ENCODE data around the gene PKD1.

Gene PKD1

GRCh38 chr16:2179107-2179501 is 43.4 kb upstream of the PKD1 start:
- H2BK120ac ChIP-seq (ENCODE audit: low read depth, low read length), result no peak overlapping the region

GRCh38 chr16:2178321-2179106 is 42.8 kb upstream of the PKD1 start:
- 52% methylated on average over 39 of the region's 106 CpGs for WGBS
- H3K14ac ChIP-seq (ENCODE audit: low read length in 2 of 2), result no peak overlapping the region
- peaks cover 1% of the 10 kb centered on the region for H3K4me1 ChIP-seq (ENCODE audit: control insufficient read depth, insufficient read depth, low read depth, low read length)
- H3K79me1 ChIP-seq (replicated peaks; ENCODE audit: low read length, poor library complexity, severe bottlenecking), result peaks cover 12% of the 10 kb centered on the region
- H2BK120ac ChIP-seq (ENCODE audit: low read depth, low read length), result no peak overlapping the region
- H3K9ac ChIP-seq (ENCODE audit: low read length), result no peak overlapping the region
- H3K23ac ChIP-seq (ENCODE audit: low read length in 2 of 2), result no peak overlapping the region
- no peak overlapping the region for H3K4me3 ChIP-seq (ENCODE audit: insufficient read depth in 1 of 2, low read depth in 1 of 2, low read length in 2 of 2)
- no peaks in the 10 kb centered on the region for H3K27me3 ChIP-seq (ENCODE audit: control insufficient read depth in 1 of 2, insufficient read depth in 1 of 2, low read length in 2 of 2)
- no peak overlapping the region for H2AK5ac ChIP-seq (ENCODE audit: low read length, severe bottlenecking)
- H3K27ac ChIP-seq (ENCODE audit: low read length, poor library complexity, severe bottlenecking), result no peak overlapping the region
- no peak overlapping the region for H2AFZ ChIP-seq (ENCODE audit: low read depth, low read length)
- H2BK12ac ChIP-seq (ENCODE audit: low read length in 2 of 2), result no peak overlapping the region
- H3K4me2 ChIP-seq (ENCODE audit: low read length, poor library complexity, severe bottlenecking), result no peak overlapping the region
- DNase-seq, result no peak
- H3K4ac ChIP-seq (ENCODE audit: low read depth in 1 of 2, low read length in 2 of 2), result no peak overlapping the region
- no peak overlapping the region for H3K18ac ChIP-seq (ENCODE audit: low read depth in 1 of 2, low read length in 2 of 2)
- H2BK5ac ChIP-seq (ENCODE audit: low read depth, low read length, poor library complexity, severe bottlenecking), result no peak overlapping the region
- no peak overlapping the region for H2BK15ac ChIP-seq (ENCODE audit: low read depth, poor library complexity, severe bottlenecking)
- no peak overlapping the region for H4K8ac ChIP-seq (ENCODE audit: low read length)
- H3K36me3 ChIP-seq (ENCODE audit: control insufficient read depth in 1 of 2, insufficient read depth in 2 of 2, low read depth in 1 of 2, low read length in 2 of 2), result peaks cover 41 to 85% of the 10 kb centered on the region in 2 experiments
- H3K9me3 ChIP-seq (ENCODE audit: control insufficient read depth, low read length), result no peaks in the 10 kb centered on the region
- peak overlapping the region; percentile 30 for H4K91ac ChIP-seq (ENCODE audit: low read length)

More at GRCh38 chr16:2179107-2179501, 43.4 kb upstream of the PKD1 start:
- 72% methylated on average over 22 of the region's 50 CpGs for WGBS
- H3K27me3 ChIP-seq (ENCODE audit: control insufficient read depth in 1 of 2, insufficient read depth in 1 of 2, low read length in 2 of 2), result peaks cover 0 to under 1% of the 10 kb centered on the region in 2 experiments
- H3K4me1 ChIP-seq (ENCODE audit: control insufficient read depth, insufficient read depth, low read depth, low read length), result peaks cover 6% of the 10 kb centered on the region
- H2BK12ac ChIP-seq (ENCODE audit: low read length in 2 of 2), result no peak overlapping the region
- H3K9me3 ChIP-seq (ENCODE audit: control insufficient read depth, low read length), result no peaks in the 10 kb centered on the region
- no peak overlapping the region for H3K14ac ChIP-seq (ENCODE audit: low read length in 2 of 2)
- peaks cover 36 to 80% of the 10 kb centered on the region in 2 experiments for H3K36me3 ChIP-seq (ENCODE audit: control insufficient read depth in 1 of 2, insufficient read depth in 2 of 2, low read depth in 1 of 2, low read length in 2 of 2)
- DNase-seq, result no peak
- no peak overlapping the region for H3K18ac ChIP-seq (ENCODE audit: low read depth in 1 of 2, low read length in 2 of 2)
- no peak overlapping the region for H4K91ac ChIP-seq (ENCODE audit: low read length)
- H2BK15ac ChIP-seq (ENCODE audit: low read depth, poor library complexity, severe bottlenecking), result no peak overlapping the region
- no peak overlapping the region for H2AK5ac ChIP-seq (ENCODE audit: low read length, severe bottlenecking)
- H3K4me2 ChIP-seq (ENCODE audit: low read length, poor library complexity, severe bottlenecking), result no peak overlapping the region
- H4K8ac ChIP-seq (ENCODE audit: low read length), result no peak overlapping the region
- no peak overlapping the region for H2AFZ ChIP-seq (ENCODE audit: low read depth, low read length)
- H3K9ac ChIP-seq (ENCODE audit: low read length), result no peak overlapping the region
- no peak overlapping the region for H3K27ac ChIP-seq (ENCODE audit: low read length, poor library complexity, severe bottlenecking)
- H3K23ac ChIP-seq (ENCODE audit: low read length in 2 of 2), result no peak overlapping the region
- no peak overlapping the region for H3K4ac ChIP-seq (ENCODE audit: low read depth in 1 of 2, low read length in 2 of 2)
- no peak overlapping the region for H3K4me3 ChIP-seq (ENCODE audit: insufficient read depth in 1 of 2, low read depth in 1 of 2, low read length in 2 of 2)
- H2BK5ac ChIP-seq (ENCODE audit: low read depth, low read length, poor library complexity, severe bottlenecking), result no peak overlapping the region
- peaks cover 12% of the 10 kb centered on the region for H3K79me1 ChIP-seq (replicated peaks; ENCODE audit: low read length, poor library complexity, severe bottlenecking)

- WGBS, result 96% methylated on average over 18 of the region's 20 CpGs
- H2BK15ac ChIP-seq (ENCODE audit: low read depth, poor library complexity, severe bottlenecking), result no peak overlapping the region
- H3K4me1 ChIP-seq (ENCODE audit: control insufficient read depth, insufficient read depth, low read depth, low read length), result no peaks in the 10 kb centered on the region
- H2BK5ac ChIP-seq (ENCODE audit: low read depth, low read length, poor library complexity, severe bottlenecking), result no peak overlapping the region
- no peak overlapping the region for H3K9ac ChIP-seq (ENCODE audit: low read length)
- no peak overlapping the region for H2AFZ ChIP-seq (ENCODE audit: low read depth, low read length)
- peaks cover 15% of the 10 kb centered on the region for H3K79me1 ChIP-seq (replicated peaks; ENCODE audit: low read length, poor library complexity, severe bottlenecking)
- no peak overlapping the region for H3K27ac ChIP-seq (ENCODE audit: low read length, poor library complexity, severe bottlenecking)
- no peak overlapping the region for H2BK120ac ChIP-seq (ENCODE audit: low read depth, low read length)
- peaks cover 48 to 91% of the 10 kb centered on the region in 2 experiments for H3K36me3 ChIP-seq (ENCODE audit: control insufficient read depth in 1 of 2, insufficient read depth in 2 of 2, low read depth in 1 of 2, low read length in 2 of 2)
- H4K8ac ChIP-seq (ENCODE audit: low read length), result no peak overlapping the region
- no peak overlapping the region for H3K18ac ChIP-seq (ENCODE audit: low read depth in 1 of 2, low read length in 2 of 2)
- H3K14ac ChIP-seq (ENCODE audit: low read length in 2 of 2), result no peak overlapping the region
- H3K4me3 ChIP-seq (ENCODE audit: insufficient read depth in 1 of 2, low read depth in 1 of 2, low read length in 2 of 2), result no peak overlapping the region
- no peak overlapping the region for H3K23ac ChIP-seq (ENCODE audit: low read length in 2 of 2)
- no peak for DNase-seq
- no peak overlapping the region for H2BK12ac ChIP-seq (ENCODE audit: low read length in 2 of 2)
- no peaks in the 10 kb centered on the region for H3K9me3 ChIP-seq (ENCODE audit: control insufficient read depth, low read length)
- no peaks in the 10 kb centered on the region for H3K27me3 ChIP-seq (ENCODE audit: control insufficient read depth in 1 of 2, insufficient read depth in 1 of 2, low read length in 2 of 2)
- no peak overlapping the region for H2AK5ac ChIP-seq (ENCODE audit: low read length, severe bottlenecking)
- no peak overlapping the region for H3K4ac ChIP-seq (ENCODE audit: low read depth in 1 of 2, low read length in 2 of 2)
- no peak overlapping the region for H3K4me2 ChIP-seq (ENCODE audit: low read length, poor library complexity, severe bottlenecking)
- H4K91ac ChIP-seq (ENCODE audit: low read length), result no peak overlapping the region
Measured at GRCh38 chr16:2177561-2177960, 41.9 kb upstream of the PKD1 start.

- WGBS, result 95% methylated on average over 18 of the region's 18 CpGs
- Histone ChIP-seq H2BK120ac (ENCODE audit: low read depth, low read length) (no peak overlapping the region), H3K27ac (ENCODE audit: low read length, poor library complexity, severe bottlenecking) (no peak overlapping the region), H3K4me2 (ENCODE audit: low read length, poor library complexity, severe bottlenecking) (no peak overlapping the region), H3K9ac (ENCODE audit: low read length) (no peak overlapping the region), H2AK5ac (ENCODE audit: low read length, severe bottlenecking) (no peak overlapping the region), H4K91ac (ENCODE audit: low read length) (no peak overlapping the region), H3K14ac (ENCODE audit: low read length in 2 of 2) (no peak overlapping the region), H3K4ac (ENCODE audit: low read depth in 1 of 2, low read length in 2 of 2) (no peak overlapping the region), H2BK15ac (ENCODE audit: low read depth, poor library complexity, severe bottlenecking) (no peak overlapping the region), H3K36me3 (ENCODE audit: control insufficient read depth in 1 of 2, insufficient read depth in 2 of 2, low read depth in 1 of 2, low read length in 2 of 2) (peaks cover 49 to 91% of the 10 kb centered on the region in 2 experiments), H3K4me1 (ENCODE audit: control insufficient read depth, insufficient read depth, low read depth, low read length) (no peaks in the 10 kb centered on the region), H2BK5ac (ENCODE audit: low read depth, low read length, poor library complexity, severe bottlenecking) (no peak overlapping the region), H2BK12ac (ENCODE audit: low read length in 2 of 2) (no peak overlapping the region), H2AFZ (ENCODE audit: low read depth, low read length) (no peak overlapping the region), H3K79me1 (replicated peaks; ENCODE audit: low read length, poor library complexity, severe bottlenecking) (peaks cover 17% of the 10 kb centered on the region), H3K9me3 (ENCODE audit: control insufficient read depth, low read length) (no peaks in the 10 kb centered on the region), H3K4me3 (ENCODE audit: insufficient read depth in 1 of 2, low read depth in 1 of 2, low read length in 2 of 2) (no peak overlapping the region), H3K27me3 (ENCODE audit: control insufficient read depth in 1 of 2, insufficient read depth in 1 of 2, low read length in 2 of 2) (no peaks in the 10 kb centered on the region), H3K23ac (ENCODE audit: low read length in 2 of 2) (no peak overlapping the region), H3K18ac (ENCODE audit: low read depth in 1 of 2, low read length in 2 of 2) (no peak overlapping the region), H4K8ac (ENCODE audit: low read length) (no peak overlapping the region)
- DNase-seq, result no peak
Measured at GRCh38 chr16:2177101-2177500, 41.4 kb upstream of the PKD1 start.

Measured in mesenchymal stem cell (in vitro differentiated cells and primary cell).